ENCODE measurements around the gene FLVCR2. TPM values are rescaled to one million over a fixed set of nuclear protein-coding genes. Genes with fewer than 3 reads are reported as not detected.

FLVCR2 gene
- total RNA-seq, 4 donors from 2014 or later: 2.5 to 7.5 (median 4.6) TPM

DNA sequence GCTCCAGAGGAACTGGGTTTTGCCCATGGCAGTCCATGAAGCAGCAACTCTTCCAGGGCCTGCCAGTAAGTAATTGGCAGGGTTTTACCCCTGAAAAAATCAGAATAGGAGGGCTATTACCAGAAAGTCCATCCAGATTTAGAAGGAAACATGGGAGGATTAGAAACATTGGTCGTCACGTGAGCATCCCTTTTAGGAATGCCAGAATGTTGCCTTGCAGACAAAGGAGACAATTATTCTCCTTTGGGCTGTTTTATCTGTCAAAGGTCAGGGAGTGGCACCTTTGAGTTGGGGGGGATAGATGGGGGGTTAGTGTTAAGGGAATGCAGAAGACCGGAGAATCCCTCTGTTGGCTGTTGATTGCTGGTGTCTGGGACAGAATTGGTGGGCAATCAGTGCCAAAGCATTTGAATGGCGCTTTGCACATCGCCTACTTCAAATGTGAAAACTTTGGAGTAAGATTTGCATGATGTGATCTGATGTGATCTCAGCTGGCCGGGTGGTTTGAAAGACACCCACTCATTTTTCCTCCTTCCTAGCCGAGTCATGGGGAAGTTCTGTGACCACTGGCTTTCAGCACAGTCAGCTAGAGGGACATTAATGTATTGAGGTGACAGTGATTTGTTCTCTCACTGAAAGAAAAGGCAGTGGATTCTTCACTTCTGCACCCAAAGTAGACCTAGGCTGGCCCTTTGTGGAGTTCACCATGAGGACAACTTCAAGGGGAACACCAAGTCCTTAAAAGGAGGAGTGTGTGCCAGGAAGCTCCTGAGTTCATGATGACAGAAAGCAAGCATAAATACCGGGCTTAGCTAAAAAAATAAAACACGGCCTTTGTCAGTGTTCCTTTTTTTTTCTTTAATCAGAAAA is 31.4 kb downstream of the FLVCR2 start:
- Histone ChIP-seq H3K4me3 (no peak overlapping the region), H3K27ac (replicated peaks in 1 of 4) (peak overlapping the region; percentile 28 to 65 (median 38)), H3K36me3 (no peaks in the 10 kb centered on the region), H3K4me1 (peaks cover 3 to 40% (median 30%) of the 10 kb centered on the region in 4 donors), H3K9me3 (no peaks in the 10 kb centered on the region), H3K27me3 (no peaks in the 10 kb centered on the region)
- 61% methylated on average over 9 of the region's 9 CpGs for WGBS
- DNase-seq (ENCODE audit: extremely low spot score): no peak
- peak; percentile 29 for TF ChIP-seq EP300 (IDR thresholded peaks at IDR 0.05)
- TF ChIP-seq POLR2AphosphoS5 (IDR thresholded peaks at IDR 0.05): peak in 1 of 2 donors; percentile 7
- TF ChIP-seq, protein P1, sequence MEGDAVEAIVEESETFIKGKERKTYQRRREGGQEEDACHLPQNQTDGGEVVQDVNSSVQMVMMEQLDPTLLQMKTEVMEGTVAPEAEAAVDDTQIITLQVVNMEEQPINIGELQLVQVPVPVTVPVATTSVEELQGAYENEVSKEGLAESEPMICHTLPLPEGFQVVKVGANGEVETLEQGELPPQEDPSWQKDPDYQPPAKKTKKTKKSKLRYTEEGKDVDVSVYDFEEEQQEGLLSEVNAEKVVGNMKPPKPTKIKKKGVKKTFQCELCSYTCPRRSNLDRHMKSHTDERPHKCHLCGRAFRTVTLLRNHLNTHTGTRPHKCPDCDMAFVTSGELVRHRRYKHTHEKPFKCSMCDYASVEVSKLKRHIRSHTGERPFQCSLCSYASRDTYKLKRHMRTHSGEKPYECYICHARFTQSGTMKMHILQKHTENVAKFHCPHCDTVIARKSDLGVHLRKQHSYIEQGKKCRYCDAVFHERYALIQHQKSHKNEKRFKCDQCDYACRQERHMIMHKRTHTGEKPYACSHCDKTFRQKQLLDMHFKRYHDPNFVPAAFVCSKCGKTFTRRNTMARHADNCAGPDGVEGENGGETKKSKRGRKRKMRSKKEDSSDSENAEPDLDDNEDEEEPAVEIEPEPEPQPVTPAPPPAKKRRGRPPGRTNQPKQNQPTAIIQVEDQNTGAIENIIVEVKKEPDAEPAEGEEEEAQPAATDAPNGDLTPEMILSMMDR (IDR thresholded peaks at IDR 0.05): no peak
- intact Hi-C loops (cut with DNase I): no loop called here

DNA sequence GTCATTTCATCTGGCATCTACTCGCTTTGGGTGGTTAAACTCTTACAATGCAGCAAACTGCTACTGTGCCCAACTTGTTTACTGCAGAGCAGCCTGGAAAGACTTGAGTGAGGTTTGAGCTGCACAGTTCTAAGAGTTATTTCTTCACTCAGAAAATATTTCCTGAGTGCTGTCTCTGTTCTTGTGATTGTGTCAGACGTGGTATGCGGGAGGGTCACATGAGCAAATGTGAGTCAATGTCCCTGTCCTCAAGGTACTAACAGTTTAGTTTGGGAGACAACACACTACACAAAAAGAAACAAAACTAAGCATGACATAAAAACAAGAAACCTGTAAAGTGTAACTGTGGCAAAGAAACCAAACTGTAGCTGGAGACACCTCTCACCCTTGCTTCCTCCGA is 32.4 kb downstream of the FLVCR2 start:
- H3K4me3 ChIP-seq: no peak overlapping the region
- no peak for DNase-seq (ENCODE audit: extremely low spot score)
- peaks cover 3 to 31% (median 25%) of the 10 kb centered on the region in 4 donors for H3K4me1 ChIP-seq
- no peaks in the 10 kb centered on the region for H3K36me3 ChIP-seq
- 64% methylated on average over 4 of the region's 4 CpGs for WGBS
- H3K27me3 ChIP-seq: no peaks in the 10 kb centered on the region
- intact Hi-C loops (cut with DNase I): no loop called here
- TF ChIP-seq, protein P1 (IDR thresholded peaks at IDR 0.05): no peak
- TF ChIP-seq POLR2AphosphoS5 (IDR thresholded peaks at IDR 0.05): no peak
- TF ChIP-seq EP300 (IDR thresholded peaks at IDR 0.05): no peak
- TF ChIP-seq POLR2A (IDR thresholded peaks at IDR 0.05; ENCODE audit: low read depth): no peak
- H3K9me3 ChIP-seq: no peaks in the 10 kb centered on the region
- H3K27ac ChIP-seq (replicated peaks in 1 of 4): peak overlapping the region; percentile 28 to 65 (median 38)

DNA sequence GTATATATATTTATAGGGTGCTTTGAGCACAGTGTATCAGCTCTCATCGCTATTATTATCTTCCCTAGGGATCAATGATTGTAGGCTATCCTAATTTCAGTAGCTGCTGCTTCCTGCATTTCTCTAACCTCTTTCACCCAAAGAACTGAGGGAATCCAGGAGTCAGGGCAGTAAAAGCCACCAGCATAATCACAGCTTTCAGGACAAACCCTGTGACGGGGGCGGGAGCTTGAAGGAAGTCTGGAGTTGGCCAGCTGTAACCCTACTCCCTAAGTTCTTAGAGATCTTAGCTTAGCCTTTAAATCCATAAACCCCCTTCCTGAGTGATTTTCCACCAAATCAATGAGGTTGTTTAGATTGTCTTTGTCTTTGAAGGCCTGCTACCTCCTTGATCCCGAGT is 33.7 kb downstream of the FLVCR2 start:
- no peaks in the 10 kb centered on the region for H3K9me3 ChIP-seq
- 96% methylated on average over 4 of the region's 4 CpGs for WGBS
- TF ChIP-seq POLR2A (IDR thresholded peaks at IDR 0.05; ENCODE audit: low read depth): no peak
- TF ChIP-seq EP300 (IDR thresholded peaks at IDR 0.05): no peak
- no peak overlapping the region for H3K27ac ChIP-seq (replicated peaks in 1 of 4)
- DNase-seq (ENCODE audit: extremely low spot score): no peak
- intact Hi-C loops (cut with DNase I): no loop called here
- no peaks in the 10 kb centered on the region for H3K36me3 ChIP-seq
- H3K4me3 ChIP-seq: no peak overlapping the region
- peaks cover 3 to 29% (median 24%) of the 10 kb centered on the region in 4 donors for H3K4me1 ChIP-seq
- no peaks in the 10 kb centered on the region for H3K27me3 ChIP-seq

DNA sequence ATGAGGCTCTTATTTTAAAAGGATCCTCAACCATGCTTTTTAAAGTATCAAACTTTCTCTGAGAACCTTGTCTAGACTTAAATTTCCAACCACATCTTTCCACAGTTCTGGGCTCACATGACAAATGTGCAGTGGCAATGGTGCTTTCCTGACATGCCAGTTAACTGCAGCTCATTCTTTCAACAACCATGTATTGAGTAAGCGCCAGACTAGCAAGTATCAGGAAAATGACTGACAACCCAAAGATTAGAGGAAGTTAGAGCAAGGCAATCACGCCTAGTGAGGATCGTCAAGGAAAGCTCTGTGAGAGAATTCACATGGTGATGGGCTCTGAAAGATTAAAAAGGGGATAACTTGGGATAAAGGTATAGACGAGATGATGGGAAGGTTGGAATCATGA is 35.8 kb downstream of the FLVCR2 start:
- H3K4me1 ChIP-seq: peaks cover 3 to 23% (median 21%) of the 10 kb centered on the region in 4 donors
- no peaks in the 10 kb centered on the region for H3K36me3 ChIP-seq
- H3K9me3 ChIP-seq: no peaks in the 10 kb centered on the region
- 60% methylated on average over 4 of the region's 4 CpGs for WGBS
- H3K4me3 ChIP-seq: no peak overlapping the region
- H3K27ac ChIP-seq (replicated peaks in 1 of 4): peak overlapping the region in 2 of 4 donors; percentile 16 to 57
- no peaks in the 10 kb centered on the region for H3K27me3 ChIP-seq
- intact Hi-C loops (cut with DNase I): no loop called here
- no peak for DNase-seq (ENCODE audit: extremely low spot score)
- TF ChIP-seq POLR2AphosphoS5 (IDR thresholded peaks at IDR 0.05): no peak
- no peak for TF ChIP-seq EP300 (IDR thresholded peaks at IDR 0.05)
- TF ChIP-seq, protein P1 (IDR thresholded peaks at IDR 0.05): no peak
- TF ChIP-seq POLR2A (IDR thresholded peaks at IDR 0.05; ENCODE audit: low read depth): no peak

DNA sequence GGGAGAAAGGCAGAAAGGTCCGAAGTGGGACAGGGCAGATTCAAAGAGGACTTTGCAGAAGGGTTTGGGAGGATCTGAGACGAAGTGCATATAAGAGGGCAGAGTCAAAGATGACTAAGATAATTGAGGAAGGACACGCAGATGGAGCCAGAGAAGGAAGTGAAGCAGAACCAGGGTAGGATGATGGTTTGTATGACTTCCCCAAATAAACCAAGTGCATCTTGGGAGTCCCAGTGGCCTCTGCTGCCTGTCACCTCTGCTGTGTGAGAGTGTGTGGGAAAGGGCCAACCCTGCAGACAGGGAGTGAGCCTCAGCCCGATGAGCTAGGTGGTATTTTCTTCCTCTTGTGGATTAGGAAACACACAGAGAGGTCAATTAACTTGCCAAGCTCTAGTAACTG is 36.8 kb downstream of the FLVCR2 start:
- intact Hi-C loops (cut with DNase I): no loop called here
- no peaks in the 10 kb centered on the region for H3K36me3 ChIP-seq
- peaks cover 2 to 16% (median 15%) of the 10 kb centered on the region in 4 donors for H3K4me1 ChIP-seq
- no peaks in the 10 kb centered on the region for H3K27me3 ChIP-seq
- H3K4me3 ChIP-seq: no peak overlapping the region
- DNase-seq (ENCODE audit: extremely low spot score): no peak
- H3K27ac ChIP-seq (replicated peaks in 1 of 4): peak overlapping the region in 1 of 4 donors; percentile 16
- no peaks in the 10 kb centered on the region for H3K9me3 ChIP-seq
- TF ChIP-seq EP300 (IDR thresholded peaks at IDR 0.05): no peak
- TF ChIP-seq POLR2A (IDR thresholded peaks at IDR 0.05; ENCODE audit: low read depth): no peak
- TF ChIP-seq POLR2AphosphoS5 (IDR thresholded peaks at IDR 0.05): no peak
- TF ChIP-seq, protein P1 (IDR thresholded peaks at IDR 0.05): no peak
- 82% methylated on average over 4 of the region's 4 CpGs for WGBS
